GM21360 (cell line): ENCODE measurements around the gene ALDH2.
"Not testable (repeated sequence)": the region's sequence is repeated elsewhere in the genome, so short reads cannot be mapped to it uniquely, and the experiment has no call there.

Experiments
- ATAC-seq: cut with Tn5 transposase; IDR thresholded peaks from one replicate; pipeline ENCODE4 v1.9.1; 2021; ENCODE audit warnings: mild to moderate bottlenecking, moderate library complexity; ENCODE audit not compliant: unreplicated experiment

ALDH2 gene

GRCh38 chr12:111758120-111758561 is 8.6 kb upstream of the ALDH2 start:
- ATAC-seq, result no peak

- ATAC-seq, result no peak
These were observed 7.5 kb upstream of the ALDH2 start for GRCh38 chr12:111759271-111759670.

GRCh38 chr12:111759991-111760390 is 6.7 kb upstream of the ALDH2 start:
- ATAC-seq, result no peak

GRCh38 chr12:111761099-111761498 is 5.6 kb upstream of the ALDH2 start:
- ATAC-seq, result no peak

GRCh38 chr12:111761706-111762105 is 5.0 kb upstream of the ALDH2 start:
- no peak for ATAC-seq

DNA sequence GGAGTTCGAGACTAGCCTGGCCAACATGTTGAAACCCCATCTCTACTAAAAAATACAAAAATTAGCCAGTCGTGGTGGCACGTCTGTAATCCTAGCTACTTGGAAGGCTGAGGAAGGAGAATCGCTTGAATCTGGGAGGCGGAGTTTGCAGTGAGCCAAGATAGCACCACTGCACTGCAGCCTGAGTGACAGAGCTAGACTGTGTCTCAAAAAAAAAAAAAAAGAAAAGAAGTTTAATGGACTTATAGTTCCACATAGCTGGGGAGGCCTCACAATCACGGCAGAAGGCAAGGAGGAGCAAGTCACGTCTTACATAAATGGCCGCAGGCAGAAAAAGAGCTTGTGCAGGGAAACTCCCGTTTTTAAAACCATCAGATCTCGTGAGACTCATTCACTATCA is 3.2 kb upstream of the ALDH2 start:
- not testable (repeated sequence) for ATAC-seq

DNA sequence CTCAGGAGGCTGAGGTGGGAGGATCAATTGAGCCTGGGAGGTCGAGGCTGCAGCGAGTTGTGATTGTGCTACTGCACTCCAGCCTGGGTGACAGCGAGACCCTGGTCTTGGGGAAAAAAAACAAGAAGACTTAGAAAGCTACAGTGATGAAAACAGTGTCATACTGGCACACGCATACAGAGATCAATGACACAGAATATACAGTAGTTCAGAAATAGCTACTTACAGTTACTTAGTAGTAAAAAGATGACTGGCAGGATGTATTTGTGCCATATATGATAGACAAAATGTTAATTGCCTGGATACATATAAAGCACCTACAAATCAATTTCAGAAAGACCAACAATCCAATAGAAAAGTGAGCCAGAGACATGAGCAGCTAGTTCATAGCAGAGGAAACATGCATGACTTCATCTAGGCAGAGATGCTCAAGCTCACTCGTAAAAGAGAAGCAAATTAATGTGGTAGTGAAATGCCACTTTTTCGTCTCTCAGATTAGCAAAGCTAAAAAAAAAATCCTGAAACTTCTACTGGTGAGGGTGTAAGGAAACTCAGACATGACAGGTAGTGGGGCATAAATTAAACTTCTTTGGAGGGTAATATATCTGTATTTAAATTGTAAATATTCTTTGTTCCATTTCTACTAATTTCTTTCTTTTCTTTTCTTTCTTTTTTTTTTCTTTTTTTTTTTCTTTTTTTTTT is 2.5 kb upstream of the ALDH2 start:
- ATAC-seq, result no peak

- ATAC-seq, result no peak
These were observed 827 bp downstream of the ALDH2 start for GRCh38 chr12:111767362-111768158.

- ATAC-seq, result no peak
These were observed 1.6 kb downstream of the ALDH2 start for GRCh38 chr12:111768159-111768895.

DNA sequence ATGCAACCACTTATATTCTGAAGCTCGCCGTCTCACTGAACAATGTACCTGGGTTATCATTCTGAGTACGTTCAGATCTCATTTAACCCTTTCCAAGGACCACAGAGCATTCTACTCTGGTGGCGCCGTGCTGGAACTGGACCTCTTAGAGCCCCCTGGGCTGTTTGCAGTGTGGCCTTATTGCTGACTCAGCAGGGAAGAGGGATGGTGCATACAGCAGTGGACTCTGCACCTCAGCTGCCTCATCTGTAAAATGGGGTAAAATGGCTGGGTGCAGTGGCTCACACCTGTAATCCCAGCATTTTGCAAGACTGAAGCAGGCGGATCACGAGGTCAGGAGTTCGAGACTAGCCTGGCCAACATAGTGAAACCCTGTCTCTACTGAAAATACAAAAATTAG is 2.9 kb downstream of the ALDH2 start:
- no peak for ATAC-seq

DNA sequence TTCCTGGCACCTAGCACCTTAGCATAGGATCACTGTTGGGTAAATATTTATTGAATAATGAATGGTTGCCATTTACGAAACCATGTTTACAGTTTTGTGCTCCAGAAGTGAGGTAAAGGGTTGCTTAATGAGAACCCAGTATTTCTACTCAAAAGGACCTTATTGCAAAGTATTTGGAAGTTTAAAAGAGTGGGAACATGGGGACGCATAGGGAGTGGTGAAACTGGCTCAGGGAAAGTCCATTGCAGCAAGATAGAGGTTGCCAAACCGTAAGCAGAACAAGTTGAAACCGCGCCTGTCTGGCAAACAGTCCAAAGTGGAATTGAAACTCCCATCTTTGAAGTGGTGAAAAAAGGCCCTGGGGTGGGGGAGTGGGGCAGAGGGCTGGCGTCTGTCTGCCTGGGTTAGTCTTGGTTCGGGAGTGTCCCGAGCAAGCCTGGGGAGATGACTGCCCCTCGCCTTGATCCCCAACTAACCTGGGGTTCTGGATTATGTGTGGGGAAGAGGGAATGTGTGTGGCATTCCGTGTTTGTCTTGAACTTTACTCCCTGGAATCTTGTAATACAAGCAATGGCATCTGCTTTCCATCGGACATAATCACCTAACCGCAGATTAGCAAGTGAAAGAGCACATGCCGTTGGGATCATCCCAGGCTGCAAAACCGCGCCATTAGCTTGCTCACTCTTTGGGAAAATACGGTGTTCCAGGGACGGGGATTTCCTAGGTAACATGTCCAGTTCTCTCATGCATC is 7.2 kb downstream of the ALDH2 start:
- no peak for ATAC-seq

DNA sequence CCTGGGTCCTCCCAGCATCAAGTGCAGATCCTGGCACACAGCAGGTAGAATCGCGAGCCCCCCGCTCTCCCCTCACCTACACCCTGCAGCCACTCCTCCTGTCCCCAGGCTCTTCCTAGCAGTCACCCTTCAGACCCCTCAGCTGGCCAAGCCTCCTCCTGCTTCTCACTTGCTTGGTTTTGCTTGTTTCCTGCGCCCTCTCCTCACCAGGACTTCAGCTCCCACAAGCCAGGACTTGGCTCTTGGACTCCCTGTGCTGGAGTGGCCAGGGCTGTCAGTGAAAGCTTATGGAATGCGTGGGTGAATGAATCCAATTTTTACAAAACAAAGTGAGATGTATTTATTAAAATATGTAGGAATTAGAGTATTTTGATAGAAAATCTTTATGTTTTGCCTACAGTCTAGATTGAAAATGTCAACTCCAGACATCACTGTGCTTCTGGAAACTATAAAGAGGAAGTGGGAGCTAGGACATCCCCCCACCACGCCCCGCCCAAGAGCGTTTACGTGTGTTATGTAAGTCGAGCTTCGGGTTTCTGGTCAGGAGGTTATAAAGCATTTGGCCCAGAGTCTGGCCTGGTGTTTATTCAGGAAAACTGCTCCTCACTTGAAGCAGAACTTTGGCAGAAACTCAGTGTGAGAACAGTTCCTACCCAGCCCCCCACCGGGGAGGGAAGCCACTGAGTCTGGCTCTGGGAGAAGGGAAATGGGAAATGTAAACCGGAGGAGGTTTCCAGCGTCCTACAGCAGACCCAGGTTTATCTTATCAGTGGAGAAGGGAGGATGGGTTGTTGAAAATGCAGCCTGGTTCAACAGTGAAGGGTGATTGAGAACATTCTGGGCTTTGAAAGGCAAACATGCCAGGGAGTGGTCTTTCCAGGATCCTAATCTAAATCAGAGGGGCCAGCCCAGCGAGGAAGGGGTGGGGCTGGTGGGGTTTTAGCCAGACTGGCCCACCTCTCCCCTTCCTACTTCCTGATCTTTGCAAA is 8.8 kb downstream of the ALDH2 start:
- peak; percentile 64 for ATAC-seq

DNA sequence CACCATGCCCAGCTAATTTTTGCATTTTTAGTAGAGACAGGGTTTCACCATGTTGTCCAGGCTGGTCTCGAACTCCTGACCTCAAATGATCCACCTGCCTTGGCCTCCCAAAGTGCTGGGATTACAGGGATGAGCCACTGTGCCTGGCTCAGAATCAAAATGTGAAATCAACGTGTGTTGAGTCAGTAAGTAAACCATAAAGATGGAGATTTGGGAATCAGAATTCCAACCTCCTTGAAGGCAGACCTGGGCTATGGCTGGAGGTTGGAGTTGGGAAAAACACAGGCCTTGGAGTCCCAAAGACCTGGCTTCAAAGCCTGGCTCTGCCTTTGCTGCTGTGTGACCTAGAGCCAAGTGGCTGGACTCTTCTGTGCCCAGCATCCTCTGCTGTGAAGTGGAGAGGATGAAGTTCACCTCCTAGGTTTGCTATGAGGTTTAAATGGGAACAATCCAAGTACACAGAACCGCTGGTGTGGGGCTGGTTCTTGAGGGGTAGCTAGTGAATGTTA is 10.2 kb downstream of the ALDH2 start:
- no peak for ATAC-seq

DNA sequence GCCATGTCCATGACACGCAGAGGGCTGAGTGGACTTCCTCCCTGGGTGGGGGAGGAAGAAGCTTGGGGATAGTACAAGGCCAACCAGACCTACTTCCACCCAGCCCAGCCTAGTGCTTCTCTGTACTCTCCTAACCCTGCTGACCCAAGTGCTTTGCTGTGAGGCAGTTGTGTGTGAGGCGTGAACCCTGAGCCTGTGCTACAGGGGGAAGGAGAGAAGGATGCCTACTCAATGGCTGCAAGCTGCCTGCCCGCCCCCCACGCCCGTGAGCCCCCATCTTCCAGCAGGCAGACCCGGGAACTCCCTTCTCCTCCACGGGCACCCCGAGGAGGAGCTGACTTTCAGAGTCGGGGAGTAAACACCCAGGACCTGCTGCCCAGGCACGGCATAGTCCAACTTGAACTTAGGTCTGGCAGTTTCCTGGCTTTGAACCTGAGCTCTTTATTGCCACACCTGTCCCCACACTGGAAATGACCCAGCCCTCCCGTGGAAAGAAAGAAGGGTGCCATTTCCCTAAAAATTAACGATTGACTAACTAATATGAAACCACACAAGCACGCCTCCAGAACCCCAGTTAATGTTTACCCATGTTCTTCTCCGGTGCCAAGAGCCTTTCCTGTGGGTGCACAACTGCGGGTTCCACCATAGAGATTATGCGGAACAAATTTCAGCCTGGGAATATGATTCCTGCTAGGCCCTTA is 10.8 kb downstream of the ALDH2 start:
- ATAC-seq, result no peak

DNA sequence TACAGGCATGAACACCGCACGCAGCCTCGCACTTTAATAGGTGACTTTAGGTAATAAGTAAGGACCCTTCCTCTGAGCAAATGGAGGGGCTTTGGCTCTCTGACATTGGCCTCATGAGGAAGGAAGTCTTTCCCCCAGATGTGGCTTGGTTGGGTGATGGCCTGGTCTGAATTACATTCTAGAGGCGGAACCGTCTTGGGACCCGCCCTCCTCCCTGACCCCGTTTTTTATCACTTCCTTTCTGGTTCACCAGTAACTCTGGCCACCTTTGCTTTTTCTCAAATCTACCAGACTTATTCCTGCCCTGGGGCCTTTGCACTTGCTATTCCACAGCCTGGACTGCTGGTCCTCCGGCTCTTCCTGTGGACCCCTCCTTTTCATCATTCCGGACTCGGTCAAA is 13.4 kb downstream of the ALDH2 start:
- no peak for ATAC-seq

- ATAC-seq, result no peak
These were observed 13.9 kb downstream of the ALDH2 start for GRCh38 chr12:111780615-111781014.

GRCh38 chr12:111781085-111781658 is 14.4 kb downstream of the ALDH2 start:
- ATAC-seq, result no peak

GRCh38 chr12:111783046-111783445 is 16.3 kb downstream of the ALDH2 start:
- ATAC-seq, result no peak

DNA sequence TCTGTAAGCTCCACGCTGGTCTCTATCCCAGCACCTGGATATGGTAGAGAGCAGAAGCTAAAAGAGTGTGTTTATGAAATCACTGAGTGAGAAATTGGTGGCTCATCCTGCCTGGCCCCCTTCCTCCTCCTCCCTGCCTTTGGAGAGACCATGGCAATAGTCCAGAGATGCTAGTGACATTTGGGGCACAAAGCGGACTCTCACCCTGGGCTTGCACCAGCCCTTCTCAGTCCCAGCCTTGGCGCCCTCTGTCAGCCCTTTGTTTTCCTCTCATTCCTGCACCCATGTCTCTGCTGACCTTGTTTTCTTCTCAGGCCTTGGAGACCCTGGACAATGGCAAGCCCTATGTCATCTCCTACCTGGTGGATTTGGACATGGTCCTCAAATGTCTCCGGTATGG is 18.2 kb downstream of the ALDH2 start:
- ATAC-seq, result no peak
